NOMO-1 treated with DMSO at 0.1 percent for 48 hours (cell line): ENCODE data around the gene NINL.
"Not testable (repeated sequence)": the region's sequence is repeated elsewhere in the genome, so short reads cannot be mapped to it uniquely, and the experiment has no call there.

Source experiments
- DNase-seq: peaks from one replicate; lab custom pipeline; 2025; ENCODE audit not compliant: unreplicated experiment; lab: John Stamatoyannopoulos, UW

Gene NINL

DNA sequence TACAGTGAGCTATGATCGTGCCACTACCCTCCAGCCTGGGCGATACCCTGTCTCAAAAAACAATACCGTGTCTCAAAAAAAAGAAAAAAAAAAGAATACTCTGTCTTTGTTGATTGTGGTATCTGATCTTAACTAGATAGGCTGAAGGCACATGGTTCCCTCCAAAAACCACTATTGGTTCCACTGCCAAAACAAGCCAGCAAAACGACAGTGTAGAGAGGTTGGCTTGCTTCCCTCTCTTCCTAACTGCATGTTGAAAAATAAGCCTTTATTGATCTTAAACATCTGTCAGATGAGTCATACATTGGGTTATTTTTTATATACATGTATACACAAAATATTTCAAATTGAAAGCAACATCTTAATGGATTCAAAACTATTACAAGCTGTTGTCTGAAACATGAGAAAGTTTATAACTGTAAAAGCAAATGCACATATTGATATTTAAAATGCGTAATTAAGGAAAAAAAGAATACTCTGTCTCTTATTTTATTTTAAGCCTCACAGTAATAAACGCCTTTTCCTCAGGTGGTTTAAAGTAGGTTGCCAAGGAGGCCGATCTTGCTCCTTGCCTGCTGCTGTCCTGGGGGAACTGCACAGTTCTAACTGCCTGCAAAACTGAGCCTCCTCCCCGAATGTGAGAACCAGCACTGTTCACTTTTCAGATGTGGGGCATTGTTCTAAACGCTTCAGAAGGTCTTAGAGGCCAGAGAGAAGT lies 7.0 kb upstream of the NINL start:
- DNase-seq: no peak

DNA sequence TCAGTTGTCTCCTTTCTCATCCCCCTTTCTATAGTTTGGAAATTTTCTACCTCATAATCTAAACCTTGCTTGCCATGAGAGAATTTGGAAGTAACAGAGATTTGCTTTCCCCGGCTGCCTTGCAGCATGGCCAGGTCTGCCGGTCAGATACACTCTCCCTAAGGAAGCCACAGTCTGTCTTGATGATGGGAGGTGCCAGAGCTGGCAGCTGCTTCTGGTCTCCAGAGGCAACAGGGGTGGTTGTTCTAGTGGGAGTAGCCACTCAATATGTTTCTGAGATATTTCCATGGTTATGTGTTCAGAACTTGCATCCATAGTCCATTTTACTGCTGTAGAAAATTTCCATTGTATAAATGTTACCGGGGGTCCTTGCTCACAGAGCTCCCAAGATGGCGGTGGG lies 5.4 kb upstream of the NINL start:
- not testable (repeated sequence) for DNase-seq

DNA sequence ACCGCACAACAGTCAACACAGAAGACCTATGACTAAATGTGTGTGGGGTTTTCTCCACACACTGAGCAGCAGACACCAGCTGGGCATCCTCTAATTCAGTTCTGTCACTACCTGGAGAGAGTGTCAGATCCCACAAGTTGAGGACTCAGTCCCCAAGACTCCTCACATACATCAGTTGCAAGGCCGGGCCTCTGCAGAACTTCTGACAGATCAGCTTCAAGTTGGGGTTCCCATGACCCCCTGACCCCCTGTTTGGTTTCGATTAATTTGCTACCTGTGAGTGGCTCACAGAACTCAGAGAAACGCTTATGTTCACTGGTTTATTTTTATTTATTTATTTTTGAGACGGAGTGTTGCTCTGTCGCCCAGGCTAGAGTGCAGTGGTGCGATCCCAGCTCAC lies 3.2 kb upstream of the NINL start:
- DNase-seq: no peak

DNA sequence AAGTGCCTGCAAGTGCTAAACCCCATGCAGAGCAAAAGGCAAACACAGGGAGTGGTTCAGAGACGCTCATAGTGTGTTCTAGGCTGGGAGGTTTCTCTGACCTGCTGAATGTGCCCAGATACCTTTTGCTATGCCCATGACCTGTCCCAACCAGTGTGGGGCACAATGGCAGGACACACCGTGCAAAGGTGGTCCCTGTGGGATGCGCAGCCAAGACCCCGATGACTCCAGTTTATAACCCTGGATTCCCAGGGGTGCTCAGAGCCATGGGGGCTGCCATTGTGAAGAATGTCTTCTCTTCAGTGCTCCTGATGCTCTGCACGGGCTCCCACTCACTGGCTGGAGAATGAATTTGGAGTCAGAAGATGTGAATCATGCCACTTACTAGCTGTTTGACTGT lies 2.2 kb upstream of the NINL start:
- no peak for DNase-seq

DNA sequence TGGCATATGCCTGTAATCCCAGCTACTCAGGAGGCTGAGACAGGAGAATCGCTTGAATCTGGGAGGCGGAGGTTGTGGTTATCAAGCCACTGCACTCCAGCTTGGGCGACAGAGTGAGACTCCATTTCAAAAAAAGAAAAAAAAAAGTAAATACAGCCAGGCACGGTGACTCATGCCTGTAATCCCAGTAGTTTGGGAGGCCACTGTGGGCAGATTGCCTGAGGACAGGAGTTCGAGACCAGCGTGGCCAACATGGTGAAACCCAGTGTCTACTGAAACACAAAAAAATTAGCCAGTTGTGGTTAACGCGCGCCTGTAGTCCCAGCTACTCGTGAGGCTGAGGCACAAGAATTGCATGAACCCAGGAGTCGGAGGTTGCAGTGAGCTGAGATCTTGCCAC lies 1.5 kb upstream of the NINL start:
- DNase-seq: no peak

DNA sequence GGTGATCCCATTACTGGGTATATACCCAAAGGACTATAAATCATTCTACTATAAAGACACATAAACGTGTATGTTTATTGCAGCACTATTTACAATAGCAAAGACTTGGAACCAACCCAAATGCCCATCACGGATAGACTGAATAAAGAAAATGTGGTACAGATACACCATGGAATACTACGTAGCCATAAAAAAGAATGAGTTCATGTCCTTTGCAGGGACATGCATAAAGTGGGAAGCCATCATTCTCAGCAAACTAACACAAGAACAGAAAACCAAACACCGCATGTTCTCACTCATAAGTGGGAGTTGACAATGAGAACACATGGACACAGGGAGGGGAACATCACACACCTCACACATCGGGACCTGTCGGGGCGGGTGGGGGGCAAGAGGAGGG lies 1.7 kb downstream of the NINL start:
- not testable (repeated sequence) for DNase-seq

DNA sequence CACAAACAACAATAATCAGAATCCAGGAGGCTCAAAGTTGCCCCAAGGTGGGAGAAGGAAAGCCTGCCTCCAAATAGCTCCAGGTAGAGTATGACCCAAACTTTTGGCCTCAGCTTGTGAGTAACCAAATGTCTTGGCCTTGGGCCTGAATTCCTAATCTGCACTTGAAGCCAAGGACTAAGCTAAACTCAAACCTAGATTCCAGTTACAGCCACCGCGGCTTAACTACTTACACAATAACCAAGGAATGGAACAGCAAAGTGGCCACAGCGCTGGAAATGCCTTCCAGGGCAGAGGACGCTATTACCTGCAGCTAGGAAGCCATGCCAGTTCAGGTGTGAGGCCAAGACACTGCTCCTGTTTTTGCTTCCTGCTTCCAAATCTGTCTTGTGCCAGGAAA lies 4.6 kb downstream of the NINL start:
- DNase-seq: no peak

DNA sequence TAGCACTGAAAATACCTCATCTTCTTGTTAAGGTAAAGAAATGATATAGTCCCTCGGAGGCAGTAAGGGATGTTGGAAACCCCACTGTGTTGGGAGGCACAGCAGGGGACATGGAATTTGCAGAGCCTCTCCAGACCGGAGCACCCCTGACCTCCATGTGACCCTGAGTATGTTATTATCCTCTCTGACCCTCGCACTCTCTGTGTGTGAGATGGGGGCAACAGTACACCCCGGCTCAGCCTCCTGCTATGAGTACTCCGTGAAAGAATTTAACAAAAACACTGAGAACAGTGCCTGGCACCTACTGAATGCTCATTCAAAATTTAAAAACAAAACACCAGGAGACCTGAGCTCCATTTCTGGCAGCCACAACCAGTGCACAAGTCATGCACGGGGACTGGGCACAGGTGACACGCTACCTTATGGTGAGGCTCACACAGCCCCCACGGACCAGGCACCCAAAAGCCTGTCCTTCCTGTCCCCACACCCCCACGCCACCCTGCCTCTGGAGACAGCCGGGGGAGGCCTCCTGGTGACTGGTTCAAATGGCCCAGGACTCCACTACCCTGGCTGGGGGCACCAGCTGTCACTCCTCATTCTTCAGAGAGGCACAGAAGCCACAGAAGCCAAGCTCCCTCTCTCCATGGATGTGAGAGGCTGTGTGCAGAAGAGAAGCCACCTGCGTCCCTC lies 6.1 kb downstream of the NINL start:
- no peak for DNase-seq

DNA sequence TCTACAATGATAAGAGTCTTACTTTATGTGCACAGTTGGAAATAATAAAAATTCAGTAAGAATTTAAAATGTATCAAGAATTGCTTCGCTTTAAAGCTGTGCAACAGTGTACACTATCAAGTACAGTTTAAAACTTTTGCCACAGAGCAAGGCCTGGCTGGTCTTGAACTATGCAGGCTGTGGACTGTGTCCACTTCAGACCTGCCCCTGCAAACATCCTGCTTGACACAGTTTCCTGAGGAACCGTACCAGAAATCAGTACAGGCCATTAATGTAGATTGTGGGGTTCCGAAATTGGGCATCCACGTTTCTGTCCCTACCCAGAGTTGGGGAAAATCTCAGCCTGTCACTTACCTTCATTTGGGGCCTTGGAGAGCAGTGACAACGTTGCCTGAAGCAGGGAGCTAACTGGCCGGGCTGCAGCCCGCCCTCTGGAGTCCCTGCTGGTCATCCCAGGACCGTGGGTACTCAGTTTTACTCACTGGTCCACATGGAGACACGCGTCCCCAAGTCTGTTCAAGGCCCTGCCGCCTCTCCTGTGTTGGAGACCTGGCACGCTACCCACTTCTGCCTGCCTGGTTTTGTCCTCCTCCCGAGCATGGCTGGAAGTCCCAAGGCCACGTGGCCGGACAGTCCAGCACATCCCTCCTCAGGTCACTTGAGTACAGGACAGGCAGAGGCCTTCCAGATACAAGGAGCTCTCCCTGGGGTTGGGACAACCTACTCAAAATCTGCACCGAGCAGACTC lies 8.4 kb downstream of the NINL start:
- no peak for DNase-seq

DNA sequence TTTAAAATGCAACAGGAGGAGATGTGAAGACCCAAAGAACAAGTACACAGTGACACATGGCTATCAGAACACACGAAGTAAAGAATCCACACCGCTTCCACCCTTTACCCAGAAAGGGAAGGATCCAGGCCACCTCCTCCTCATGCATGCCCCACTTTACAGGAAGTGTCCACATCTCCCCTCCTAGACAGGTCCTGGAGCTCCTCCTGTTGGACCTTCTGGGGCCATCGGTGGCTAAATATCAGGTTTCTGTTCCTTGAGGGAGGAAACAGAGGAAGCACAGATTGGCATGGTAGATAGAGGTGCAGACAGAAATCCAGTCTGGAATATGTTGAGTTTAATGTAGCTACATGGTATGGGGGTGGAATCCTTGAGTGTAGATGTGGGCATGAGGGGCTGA lies 10.9 kb downstream of the NINL start:
- DNase-seq: peak; percentile 49

DNA sequence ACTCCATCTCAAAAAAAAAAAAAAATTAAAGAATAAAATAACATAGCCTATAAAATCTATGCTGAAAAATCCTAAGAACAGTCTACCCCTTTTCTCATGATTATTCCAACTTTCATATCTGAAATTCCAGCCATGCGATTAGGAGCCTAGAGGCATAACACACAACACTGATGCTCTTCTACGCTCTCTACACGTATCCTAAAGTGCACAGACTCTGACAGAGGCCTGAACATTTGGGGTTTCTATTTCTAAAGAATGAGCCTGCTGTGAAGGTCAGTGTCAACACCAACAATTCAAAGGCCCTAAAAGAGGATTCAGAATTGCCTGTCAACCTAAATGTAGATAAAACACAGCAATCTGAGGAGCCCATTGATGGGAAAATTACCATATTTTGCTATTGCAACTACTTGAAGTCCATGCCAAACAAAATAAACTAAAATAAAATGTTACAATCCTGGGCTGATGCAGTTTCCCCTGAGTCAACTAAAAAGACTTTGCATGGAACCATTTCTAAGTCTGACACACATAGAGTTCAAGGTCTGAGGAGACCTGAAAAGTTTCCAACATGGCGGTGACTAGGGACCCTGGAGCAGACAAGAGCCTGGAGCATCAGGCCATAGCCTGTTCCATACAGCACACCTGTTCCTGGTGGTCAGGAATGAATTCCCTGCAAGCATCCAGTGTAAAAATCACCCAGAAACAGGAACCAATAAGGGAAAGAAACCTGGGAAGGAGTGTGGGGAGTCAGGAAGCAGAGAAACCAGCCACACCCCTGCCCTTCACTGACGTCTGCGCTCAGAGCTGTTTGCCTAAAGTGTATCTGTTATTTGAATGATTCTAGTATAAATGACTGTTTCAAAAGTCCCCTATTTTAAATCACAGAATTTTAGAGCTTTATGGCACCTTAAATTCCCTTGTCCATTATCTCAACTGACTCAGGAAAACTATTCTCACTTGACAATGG lies 11.8 kb downstream of the NINL start:
- no peak for DNase-seq

DNA sequence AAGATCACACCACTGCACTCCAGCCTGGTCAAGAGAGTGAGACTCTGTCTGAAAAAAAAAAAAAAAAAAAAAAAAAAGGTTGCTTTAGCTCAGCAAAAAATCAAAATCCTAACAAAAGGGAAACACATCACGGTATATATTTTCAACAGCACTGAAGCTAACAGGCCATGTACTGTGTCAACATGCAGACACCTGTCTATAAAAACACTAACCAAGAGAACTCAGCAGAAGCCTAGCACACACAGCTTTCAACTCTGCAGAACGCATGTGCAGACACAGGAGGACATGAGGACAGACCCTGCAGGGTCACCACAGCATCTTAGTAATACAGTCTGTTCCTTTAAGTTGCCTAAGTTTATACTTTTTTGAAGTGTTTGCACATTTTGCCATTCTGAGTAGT lies 13.5 kb downstream of the NINL start:
- no peak for DNase-seq

DNA sequence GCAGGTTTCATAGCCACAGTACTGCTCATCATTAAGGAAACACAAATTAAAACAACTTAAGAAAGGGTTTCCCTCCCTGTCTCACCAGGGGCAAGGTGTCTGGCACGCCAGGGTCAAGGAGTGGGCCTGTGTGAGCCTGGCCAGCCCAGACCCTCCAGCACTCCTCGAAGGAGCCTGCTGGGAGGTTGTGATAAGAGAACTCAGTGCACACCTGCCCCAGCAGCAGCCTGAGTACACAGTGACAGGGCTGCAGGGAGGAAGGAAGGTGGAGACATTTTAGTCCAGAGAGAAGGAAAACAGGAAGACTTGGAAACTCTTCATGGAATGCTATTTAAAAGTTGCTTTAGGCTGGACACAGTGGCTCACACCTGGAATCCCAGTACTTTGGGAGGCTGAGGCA lies 14.1 kb downstream of the NINL start:
- DNase-seq: no peak

DNA sequence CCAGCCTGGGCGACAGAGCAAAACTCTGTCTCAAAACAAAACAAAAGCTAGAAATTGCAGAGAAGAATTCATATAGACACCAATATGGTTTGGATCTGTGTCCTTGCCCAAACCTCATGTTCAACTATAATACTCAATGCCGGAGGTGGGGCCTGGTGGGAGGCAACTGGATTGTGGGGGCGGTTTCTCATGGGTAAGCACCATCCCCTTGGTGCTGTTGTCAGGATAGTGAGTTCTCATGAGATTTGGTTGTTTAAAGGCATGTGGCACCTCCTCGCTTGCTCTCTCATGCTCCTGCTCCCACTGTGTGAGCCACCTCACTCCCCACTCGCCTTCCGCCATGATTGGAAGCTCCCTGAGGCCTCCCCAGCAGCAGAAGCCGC lies 15.2 kb downstream of the NINL start:
- DNase-seq: no peak

DNA sequence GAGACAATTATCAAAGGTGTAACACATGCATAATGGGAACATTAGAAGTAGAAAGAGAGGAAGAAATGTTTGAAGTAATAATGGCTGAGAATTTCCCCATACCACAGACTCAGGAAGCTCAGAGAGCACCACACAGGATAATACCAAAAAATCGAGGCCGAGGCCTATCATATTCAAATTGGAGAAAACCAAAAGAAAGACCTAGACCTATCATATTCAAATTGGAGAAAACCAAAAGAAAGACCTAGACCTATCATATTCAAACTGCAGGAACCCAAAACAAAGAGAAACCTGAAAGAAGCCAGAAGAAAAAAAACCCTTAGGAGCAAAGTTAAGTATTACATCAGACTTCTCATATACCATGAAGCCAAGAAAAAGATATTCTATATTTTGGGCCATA lies 18.0 kb downstream of the NINL start:
- DNase-seq: no peak

DNA sequence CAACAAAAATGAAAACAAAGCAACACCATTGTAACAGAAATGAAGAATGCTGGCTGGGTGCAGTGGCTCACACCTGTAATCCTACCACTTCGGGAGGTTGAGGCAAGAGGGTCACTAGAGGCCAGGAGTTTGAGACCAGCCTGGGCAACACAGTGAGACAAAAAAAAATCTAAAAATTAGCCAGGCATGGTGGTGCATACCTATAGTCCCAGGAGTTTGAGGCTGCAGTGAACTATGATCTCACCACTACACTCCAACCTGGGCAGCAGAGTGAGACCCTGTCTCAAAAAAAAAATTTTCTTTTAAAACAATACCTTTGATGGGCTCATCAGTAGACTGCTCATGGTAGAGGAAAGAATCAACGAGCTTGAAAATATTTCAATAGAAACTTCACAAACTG lies 18.5 kb downstream of the NINL start:
- no peak for DNase-seq

DNA sequence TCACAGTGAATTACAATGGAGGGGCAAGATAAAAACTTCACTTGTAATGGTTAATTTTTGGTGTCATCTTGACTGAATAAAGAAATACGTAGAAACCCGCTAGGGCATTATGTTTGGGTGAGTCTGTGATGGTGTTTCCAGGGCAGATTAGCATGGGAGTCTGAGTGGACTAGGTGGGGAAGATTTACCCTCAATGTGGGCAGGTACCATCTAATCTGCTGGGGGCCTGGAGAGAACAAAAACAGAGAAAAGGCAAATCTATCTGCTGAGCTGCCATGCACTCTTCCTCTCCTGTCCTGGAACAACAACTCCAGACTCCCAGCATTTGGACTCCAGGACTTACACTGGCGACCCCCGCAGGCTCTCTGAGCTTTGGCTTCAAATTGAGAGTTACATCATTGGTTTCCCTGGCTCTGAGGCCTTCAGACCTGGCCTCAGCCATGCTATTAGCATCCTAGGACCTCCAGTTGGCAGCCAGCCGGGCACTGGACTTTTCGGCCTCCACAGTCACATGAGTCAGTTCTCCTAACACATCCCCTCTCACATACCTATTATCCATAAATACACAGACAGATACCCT lies 19.7 kb downstream of the NINL start:
- no peak for DNase-seq

DNA sequence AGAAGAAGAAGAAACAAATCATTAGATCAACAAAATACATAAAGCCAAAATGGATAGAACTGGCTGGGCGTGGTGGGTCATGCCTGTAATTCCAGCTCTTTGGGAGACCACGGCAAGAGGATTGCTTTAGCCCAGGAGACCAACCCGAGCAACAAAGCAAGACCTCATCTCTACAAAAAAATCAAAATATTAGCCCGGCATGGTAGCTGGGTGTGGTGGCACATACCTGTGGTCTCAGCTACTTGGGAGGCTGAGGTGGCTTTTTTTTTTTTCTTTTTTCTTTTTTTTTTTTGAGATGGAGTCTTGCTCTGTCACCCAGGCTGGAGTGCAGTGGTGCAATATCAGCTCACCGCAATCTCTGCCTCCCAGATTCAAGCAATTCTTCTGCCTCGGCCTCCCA lies 21.5 kb downstream of the NINL start:
- no peak for DNase-seq

DNA sequence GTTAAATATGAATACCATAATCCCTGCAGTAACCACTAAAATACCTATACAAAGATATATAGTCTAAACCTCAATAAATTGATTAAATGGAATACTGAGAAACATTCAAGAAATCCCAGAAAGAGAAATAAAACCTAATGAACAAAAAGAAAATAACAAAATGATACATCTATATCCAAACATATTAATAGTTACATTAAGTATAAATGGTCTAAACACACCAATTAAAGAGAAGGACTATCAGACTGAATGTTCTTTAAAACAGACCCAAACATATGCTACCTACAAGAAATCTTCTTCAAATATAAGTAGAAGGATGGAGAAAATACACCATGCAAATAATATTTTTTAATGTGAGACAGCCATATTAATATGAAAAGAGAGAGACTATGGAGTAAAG lies 22.0 kb downstream of the NINL start:
- DNase-seq: no peak

DNA sequence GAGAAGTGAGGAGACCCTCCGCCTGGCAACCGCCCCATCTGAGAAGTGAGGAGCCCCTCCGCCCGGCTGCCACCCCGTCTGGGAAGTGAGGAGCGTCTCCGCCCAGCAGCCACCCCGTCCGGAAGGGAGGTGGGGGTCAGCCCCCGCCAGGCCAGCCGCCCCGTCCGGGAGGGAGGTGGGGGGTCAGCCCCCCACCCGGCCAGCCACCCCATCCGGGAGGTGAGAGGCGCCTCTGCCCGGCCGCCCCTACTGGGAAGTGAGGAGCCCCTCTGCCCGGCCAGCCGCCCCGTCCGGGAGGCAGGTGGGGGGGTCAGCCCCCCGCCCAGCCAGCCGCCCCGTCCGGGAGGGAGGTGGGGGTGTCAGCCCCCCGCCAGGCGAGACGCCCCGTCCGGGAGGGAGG lies 23.6 kb downstream of the NINL start:
- not testable (repeated sequence) for DNase-seq

DNA sequence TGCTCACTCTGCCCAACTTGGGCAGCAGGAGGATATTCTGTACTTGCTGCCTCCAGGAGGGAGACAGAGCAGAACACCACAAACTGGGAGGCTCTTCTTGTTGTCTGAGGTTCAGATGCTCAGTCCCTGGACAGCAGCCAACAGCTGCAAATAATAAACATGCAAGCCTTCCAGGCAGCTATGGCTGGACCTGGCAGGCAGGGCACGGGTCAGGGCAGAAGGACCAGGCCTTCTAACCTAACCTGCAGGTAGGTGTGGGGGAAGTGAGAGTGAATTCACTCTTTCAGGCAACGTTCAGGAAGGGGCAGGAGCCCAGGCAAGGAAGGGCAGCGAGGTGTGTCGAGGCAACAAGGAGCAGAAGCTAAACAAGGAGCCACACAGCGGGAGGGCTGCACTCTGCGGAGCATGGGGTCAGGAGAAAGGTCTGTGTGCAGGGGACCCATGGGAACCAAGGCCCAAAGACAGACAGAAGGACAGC lies 31.5 kb downstream of the NINL start:
- no peak for DNase-seq
